ENCODE measurements around the gene C2.
A peak's percentile ranks its signal among the peaks of the same experiment; 100 is the strongest.

Gene C2

DNA sequence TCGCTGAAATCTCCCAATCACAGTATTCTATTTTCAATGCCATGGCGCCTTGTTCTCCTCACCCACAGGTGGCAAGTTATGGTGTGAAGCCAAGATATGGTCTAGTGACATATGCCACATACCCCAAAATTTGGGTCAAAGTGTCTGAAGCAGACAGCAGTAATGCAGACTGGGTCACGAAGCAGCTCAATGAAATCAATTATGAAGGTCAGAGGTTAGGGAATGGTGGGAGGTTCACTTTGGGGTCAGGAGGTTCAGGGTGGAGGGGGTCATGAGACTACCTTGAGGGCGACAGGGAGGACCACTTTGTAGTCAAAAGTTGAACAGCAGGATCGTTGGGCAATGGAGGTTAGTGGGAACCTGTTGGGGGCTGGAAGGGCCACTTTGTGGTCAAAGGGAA, 20.8 kb downstream of the C2 start:
- no peak overlapping the region for H3K4me3 ChIP-seq (ENCODE audit: low read depth, low read length)
- TF ChIP-seq, protein P1, sequence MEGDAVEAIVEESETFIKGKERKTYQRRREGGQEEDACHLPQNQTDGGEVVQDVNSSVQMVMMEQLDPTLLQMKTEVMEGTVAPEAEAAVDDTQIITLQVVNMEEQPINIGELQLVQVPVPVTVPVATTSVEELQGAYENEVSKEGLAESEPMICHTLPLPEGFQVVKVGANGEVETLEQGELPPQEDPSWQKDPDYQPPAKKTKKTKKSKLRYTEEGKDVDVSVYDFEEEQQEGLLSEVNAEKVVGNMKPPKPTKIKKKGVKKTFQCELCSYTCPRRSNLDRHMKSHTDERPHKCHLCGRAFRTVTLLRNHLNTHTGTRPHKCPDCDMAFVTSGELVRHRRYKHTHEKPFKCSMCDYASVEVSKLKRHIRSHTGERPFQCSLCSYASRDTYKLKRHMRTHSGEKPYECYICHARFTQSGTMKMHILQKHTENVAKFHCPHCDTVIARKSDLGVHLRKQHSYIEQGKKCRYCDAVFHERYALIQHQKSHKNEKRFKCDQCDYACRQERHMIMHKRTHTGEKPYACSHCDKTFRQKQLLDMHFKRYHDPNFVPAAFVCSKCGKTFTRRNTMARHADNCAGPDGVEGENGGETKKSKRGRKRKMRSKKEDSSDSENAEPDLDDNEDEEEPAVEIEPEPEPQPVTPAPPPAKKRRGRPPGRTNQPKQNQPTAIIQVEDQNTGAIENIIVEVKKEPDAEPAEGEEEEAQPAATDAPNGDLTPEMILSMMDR (IDR thresholded peaks at IDR 0.05; ENCODE audit: insufficient read depth, low read length, missing control alignments), result no peak
- DNase-seq (ENCODE audit: low read depth, low spot score), result no peak
- POLR2A ChIA-PET, result interaction anchor here (0.6 to 1.2 kb wide), 4 partner anchors 10 to 130 kb away, joined by 3 to 6 read pairs (median 4); partner anchors contain the start of genes EHMT2, NELFE and SKIC2
- CTCF ChIA-PET, result interaction anchor here (0.8 to 7.4 kb wide), 3 partner anchors 8 to 68 kb away, joined by 3 to 94 read pairs (median 3); no protein-coding TSS in a partner anchor

DNA sequence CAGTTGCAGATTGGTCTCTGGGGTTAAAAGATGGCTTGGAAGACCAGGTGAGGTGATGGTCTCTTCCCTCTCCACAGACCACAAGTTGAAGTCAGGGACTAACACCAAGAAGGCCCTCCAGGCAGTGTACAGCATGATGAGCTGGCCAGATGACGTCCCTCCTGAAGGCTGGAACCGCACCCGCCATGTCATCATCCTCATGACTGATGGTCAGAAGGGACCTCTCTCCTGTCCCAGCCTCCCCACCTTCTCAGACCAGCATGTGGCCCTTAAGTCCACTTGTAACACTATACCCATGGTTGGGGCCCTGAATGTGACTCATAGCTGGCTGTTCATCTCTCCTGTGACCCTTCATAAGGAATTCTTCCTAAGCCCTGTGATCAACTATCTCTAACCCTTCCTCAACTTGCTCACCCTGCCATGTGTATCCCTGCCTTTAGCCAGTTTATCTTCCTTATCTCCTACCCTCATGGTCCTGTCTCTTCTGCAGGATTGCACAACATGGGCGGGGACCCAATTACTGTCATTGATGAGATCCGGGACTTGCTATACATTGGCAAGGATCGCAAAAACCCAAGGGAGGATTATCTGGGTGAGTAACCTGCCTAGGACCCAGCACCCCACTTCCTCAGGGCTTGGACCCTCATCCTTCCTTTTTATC, 21.4 kb downstream of the C2 start:
- TF ChIP-seq, protein P1 (IDR thresholded peaks at IDR 0.05; ENCODE audit: insufficient read depth, low read length, missing control alignments), result no peak
- POLR2A ChIA-PET, result interaction anchor here (0.6 to 1.2 kb wide), 4 partner anchors 10 to 327 kb away, joined by 3 to 6 read pairs (median 4); partner anchors contain the start of genes EHMT2, NELFE and SKIC2
- no peak for DNase-seq (ENCODE audit: low read depth, low spot score)

DNA sequence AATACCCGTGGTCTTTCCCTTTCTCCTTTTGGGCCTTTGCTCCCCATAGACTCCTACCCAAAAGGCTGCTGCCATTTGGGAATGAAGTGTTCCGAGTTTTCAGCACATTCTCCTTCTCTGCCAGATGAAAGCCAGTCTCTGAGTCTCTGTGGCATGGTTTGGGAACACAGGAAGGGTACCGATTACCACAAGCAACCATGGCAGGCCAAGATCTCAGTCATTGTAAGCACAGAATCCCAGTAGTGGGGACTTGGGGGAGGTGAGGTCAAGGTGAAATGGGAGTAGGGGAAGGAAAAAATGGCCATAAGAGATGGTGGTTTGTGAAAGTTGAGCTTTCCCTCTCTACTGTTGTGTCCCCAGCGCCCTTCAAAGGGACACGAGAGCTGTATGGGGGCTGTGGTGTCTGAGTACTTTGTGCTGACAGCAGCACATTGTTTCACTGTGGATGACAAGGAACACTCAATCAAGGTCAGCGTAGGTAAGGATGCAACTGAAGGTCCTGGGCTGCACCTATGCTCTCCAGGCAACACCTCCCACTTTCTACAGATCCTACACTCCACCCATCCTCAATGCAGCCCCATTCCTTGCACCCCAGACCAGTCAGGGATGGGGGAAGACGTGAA, 22.5 kb downstream of the C2 start:
- POLR2A ChIA-PET, result no interaction called here

More for the DNA sequence above, 21.4 kb downstream of the C2 start:
- CTCF ChIA-PET, result interaction anchor here (7.4 kb wide), 1 partner anchor 8 kb away, joined by 94 read pairs; no protein-coding TSS in a partner anchor
- no peak overlapping the region for H3K4me3 ChIP-seq (ENCODE audit: low read depth, low read length)

DNA sequence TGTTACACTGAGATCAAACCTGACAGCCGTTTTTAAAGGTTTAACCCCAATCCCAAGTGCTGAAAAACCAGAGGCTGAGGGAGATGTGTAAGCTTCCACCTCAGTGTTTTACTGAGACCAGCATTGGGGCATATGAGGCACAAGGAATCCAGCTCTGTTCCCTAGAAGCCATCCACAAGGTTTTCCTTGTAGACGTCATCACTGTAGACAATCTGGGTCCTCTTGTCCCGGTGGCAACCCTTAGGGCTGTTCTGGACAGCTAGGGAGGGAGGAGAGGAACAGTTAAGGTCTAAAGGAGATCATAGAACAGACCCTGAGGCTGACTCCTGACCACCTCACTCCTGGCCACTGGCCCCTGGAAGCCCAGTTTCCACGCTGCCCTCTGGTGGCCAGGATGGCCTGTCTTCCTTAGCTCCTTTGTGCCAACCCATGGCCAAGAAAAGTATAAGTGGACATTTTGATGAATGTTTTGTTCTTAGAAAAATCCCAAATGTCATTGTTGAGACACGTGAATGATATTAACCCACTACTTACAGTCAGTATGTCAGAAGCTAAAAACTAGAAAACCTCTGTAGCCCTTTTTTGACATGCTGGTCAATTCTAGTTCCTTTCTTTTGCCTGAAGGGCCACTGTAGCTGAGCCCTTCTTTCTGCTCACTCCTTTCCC, 24.8 kb downstream of the C2 start:
- ChIA-PET POLR2A (interaction anchor here (0.9 to 1.2 kb wide), 5 partner anchors 20 to 125 kb away, joined by 3 to 5 read pairs (median 3); partner anchors contain the start of genes DXO, HSPA1B and ZBTB12), CTCF (interaction anchor here (0.8 to 7.4 kb wide), 45 partner anchors 8 to 1032 kb away, joined by 3 to 94 read pairs (median 5); partner anchors contain the start of genes ATP6V1G2, C2, DXO and EHMT2)
- H3K4me3 ChIP-seq (ENCODE audit: low read depth, low read length), result no peak overlapping the region
- TF ChIP-seq, protein P1 (IDR thresholded peaks at IDR 0.05; ENCODE audit: insufficient read depth, low read length, missing control alignments), result peak; percentile 86
- no peak for DNase-seq (ENCODE audit: low read depth, low spot score)

More for the DNA sequence above, 22.5 kb downstream of the C2 start:
- CTCF ChIA-PET, result interaction anchor here (0.7 to 7.4 kb wide), 10 partner anchors 9 to 272 kb away, joined by 3 to 94 read pairs (median 24); partner anchors contain the start of genes LY6G5C, NELFE, SKIC2 and ZBTB12
- TF ChIP-seq, protein P1 (IDR thresholded peaks at IDR 0.05; ENCODE audit: insufficient read depth, low read length, missing control alignments), result no peak
- no peak overlapping the region for H3K4me3 ChIP-seq (ENCODE audit: low read depth, low read length)
- DNase-seq (ENCODE audit: low read depth, low spot score), result no peak

DNA sequence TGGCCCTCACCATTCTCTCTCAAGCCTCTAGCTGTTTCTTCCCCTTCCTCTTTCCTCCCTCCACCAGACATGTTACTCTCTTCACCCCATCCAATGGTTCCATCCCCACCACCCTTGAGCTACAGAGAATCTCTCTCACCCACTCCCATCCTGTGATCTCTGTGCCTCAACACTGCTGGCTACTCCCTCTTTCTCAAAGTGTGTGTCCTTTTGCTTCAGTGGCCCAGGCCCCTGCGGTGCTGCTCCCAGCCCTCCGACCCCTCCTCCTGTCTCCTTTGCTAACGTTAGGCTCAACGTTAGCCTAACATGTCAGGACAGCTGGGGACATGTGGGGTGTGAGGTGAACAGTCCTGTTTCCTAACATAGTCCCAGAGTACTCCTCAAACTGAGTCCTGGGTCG, 25.4 kb downstream of the C2 start:
- no peak overlapping the region for H3K4me3 ChIP-seq (ENCODE audit: low read depth, low read length)
- CTCF ChIA-PET, result interaction anchor here (0.8 to 7.4 kb wide), 40 partner anchors 9 to 1031 kb away, joined by 3 to 94 read pairs (median 6); partner anchors contain the start of genes ATP6V1G2, C2, DXO and EHMT2
- POLR2A ChIA-PET, result interaction anchor here (0.9 to 1.2 kb wide), 4 partner anchors 19 to 126 kb away, joined by 3 to 5 read pairs (median 4); partner anchors contain the start of genes DXO, HSPA1B and ZBTB12
- TF ChIP-seq, protein P1 (IDR thresholded peaks at IDR 0.05; ENCODE audit: insufficient read depth, low read length, missing control alignments), result no peak
- DNase-seq (ENCODE audit: low read depth, low spot score), result no peak
